Astrocyte of the cerebellum (primary cell): ENCODE measurements around the gene SLC25A28.

Source experiments
- DNase-seq: peaks from one replicate; pipeline ENCODE4 v3.0.0-alpha.2; 2011; ENCODE audit warnings: low read depth
- H3K4me3 ChIP-seq: 2 replicates; pipeline ENCODE4 v1.5.1; 2011; ENCODE audit warnings: mild to moderate bottlenecking, low read depth, low read length, moderate library complexity
- in situ Hi-C: cut with HindIII; loops from 2 replicates; pipeline ENCODE4 v1.10.0; 2017; ENCODE audit warnings: low sequenced_read_pairs
- TF ChIP-seq, protein P1 (sequence below): IDR thresholded peaks from 2 replicates; pipeline ENCODE4 v1.5.1; 2012; ENCODE audit warnings: low read length, low read depth, moderate library complexity, mild to moderate bottlenecking; ENCODE audit errors: missing control alignments

SLC25A28 gene

DNA sequence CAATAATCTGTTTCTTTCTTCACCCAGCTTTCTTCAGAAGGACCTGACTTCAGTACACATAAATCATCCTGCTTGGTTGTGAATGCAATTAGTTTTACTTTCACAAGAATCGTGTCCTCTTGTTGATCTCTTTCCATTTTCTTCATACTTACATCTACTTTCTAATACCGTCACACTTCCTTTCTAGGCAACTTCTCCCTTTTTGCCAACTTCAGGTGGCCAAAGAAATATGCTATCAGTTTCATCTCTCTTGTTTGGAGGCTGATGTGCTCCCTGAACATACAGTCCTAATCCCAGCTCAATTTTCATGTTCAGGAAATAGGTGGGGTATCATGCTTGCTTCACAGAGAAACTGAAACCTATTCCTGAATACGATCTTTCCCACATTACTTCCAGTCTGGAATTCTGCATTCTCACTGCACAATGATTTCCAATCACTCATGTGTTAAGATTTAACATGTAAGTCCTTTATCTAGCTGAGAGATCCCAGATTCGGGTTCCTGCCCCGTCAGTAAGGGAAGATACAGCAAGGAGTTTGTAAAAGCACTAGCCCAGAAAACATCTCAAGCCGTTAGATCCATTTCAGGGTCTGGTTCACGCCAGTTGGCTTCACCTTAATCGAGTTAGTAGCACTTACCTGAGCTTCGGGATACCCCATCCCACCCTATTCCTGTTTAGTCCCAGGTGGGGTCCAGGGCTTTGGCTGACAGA is 994 bp downstream of the SLC25A28 start:
- DNase-seq: no peak
- TF ChIP-seq, protein P1, sequence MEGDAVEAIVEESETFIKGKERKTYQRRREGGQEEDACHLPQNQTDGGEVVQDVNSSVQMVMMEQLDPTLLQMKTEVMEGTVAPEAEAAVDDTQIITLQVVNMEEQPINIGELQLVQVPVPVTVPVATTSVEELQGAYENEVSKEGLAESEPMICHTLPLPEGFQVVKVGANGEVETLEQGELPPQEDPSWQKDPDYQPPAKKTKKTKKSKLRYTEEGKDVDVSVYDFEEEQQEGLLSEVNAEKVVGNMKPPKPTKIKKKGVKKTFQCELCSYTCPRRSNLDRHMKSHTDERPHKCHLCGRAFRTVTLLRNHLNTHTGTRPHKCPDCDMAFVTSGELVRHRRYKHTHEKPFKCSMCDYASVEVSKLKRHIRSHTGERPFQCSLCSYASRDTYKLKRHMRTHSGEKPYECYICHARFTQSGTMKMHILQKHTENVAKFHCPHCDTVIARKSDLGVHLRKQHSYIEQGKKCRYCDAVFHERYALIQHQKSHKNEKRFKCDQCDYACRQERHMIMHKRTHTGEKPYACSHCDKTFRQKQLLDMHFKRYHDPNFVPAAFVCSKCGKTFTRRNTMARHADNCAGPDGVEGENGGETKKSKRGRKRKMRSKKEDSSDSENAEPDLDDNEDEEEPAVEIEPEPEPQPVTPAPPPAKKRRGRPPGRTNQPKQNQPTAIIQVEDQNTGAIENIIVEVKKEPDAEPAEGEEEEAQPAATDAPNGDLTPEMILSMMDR: no peak
- H3K4me3 ChIP-seq: peak overlapping the region; percentile 65
- in situ Hi-C loops: loop anchor here (5.0 kb wide), 1 partner anchor 172 kb away; no protein-coding TSS in a partner anchor

DNA sequence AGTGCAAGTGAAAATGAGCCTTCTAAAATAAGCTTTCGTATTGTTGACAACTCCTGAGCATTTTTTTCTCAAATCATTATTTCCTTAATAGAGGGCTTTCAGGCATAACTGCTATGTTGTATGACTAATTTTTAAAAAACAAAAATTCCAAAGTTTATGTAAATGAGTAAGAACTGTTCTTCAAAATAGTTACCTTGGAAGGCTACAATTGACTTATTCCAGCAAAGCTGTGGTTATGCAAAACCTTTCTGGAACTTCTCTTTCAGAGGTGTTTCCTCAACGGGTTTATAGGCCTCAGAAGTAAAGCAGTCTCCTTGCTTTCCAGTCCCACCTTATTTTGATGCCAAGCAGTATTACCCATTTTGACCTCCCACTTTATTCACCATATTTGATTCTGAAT is 2.5 kb downstream of the SLC25A28 start:
- no peak overlapping the region for H3K4me3 ChIP-seq
- in situ Hi-C loops: loop anchor here (5.0 kb wide), 1 partner anchor 170 kb away; no protein-coding TSS in a partner anchor

DNA sequence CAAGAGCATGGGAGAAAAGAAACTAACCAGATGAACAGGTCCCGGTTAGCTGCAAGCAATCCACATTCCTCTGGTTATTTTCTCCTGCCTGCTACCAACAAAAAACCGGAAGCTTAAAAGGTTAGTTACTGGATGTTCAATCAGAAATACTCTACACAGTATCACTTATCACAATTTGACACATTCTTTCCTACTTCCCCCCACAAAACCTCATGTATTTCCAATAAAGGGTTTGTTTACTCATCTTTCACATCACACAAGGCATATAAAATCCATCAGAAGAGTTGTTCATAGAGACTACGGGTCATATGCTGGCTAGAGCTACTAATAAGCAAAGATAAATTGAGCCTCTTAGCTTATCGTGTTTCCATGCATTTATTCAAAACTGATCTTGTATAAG is 4.8 kb downstream of the SLC25A28 start:
- no peak for DNase-seq
- in situ Hi-C loops: loop anchor here (5.0 kb wide), 1 partner anchor 168 kb away; no protein-coding TSS in a partner anchor
- H3K4me3 ChIP-seq: no peak overlapping the region
- TF ChIP-seq, protein P1: no peak

More for the DNA sequence above, 2.5 kb downstream of the SLC25A28 start:
- TF ChIP-seq, protein P1: no peak
- no peak for DNase-seq

DNA sequence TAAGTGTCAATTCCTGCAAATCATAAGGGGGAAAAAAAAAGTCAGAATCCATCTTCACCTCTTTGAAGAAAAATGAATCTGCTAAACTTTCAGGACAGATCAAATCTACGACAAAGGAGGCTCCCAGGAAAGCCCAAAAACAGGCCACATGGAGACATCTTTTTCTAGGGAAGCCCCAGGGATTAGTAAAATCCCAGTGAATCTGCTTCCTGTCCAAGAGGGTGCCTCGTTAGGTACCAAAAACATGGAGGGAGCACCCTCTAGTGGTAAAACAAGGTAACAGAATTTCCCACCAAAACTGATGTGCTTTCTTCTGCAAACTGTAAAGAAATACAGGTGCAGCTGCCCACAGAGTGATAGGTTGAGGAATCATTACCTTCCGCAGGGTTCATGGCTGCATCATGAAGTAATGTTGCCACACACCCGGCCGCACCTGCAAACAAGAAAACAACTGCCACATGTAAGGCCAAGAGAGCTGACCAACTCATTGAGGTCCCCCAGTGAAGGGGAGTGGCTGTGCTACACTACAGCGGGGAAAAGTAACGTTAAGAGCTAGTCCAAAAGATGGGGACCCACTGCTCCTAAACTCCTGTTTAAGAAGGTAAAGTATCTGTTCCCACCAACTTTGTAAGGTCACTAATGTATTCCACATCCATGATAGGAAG is 7.9 kb downstream of the SLC25A28 start:
- H3K4me3 ChIP-seq: no peak overlapping the region
- peak; percentile 41 for DNase-seq
- in situ Hi-C loops: no loop called here
- TF ChIP-seq, protein P1: peak; percentile 83

DNA sequence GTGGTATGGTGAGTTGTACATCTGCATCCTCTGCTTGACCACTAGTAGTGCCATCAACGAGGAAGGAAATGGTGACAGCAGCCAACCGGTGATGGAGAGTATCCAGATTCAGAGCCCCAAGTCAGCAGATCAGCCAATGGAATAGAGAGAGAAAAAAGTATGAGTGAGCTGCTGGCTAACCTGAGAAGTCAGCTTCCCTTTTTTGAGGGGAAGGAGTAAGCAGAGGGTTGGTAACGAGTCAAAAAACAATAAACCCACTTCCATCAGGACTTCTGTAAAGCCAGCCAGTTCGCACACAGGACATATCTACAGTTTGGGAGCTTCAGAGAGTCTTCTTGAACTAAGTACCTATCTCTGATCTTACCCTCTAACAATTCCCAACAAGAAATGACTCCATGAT is 8.9 kb downstream of the SLC25A28 start:
- TF ChIP-seq, protein P1: no peak
- no peak overlapping the region for H3K4me3 ChIP-seq
- in situ Hi-C loops: no loop called here
- DNase-seq: no peak

DNA sequence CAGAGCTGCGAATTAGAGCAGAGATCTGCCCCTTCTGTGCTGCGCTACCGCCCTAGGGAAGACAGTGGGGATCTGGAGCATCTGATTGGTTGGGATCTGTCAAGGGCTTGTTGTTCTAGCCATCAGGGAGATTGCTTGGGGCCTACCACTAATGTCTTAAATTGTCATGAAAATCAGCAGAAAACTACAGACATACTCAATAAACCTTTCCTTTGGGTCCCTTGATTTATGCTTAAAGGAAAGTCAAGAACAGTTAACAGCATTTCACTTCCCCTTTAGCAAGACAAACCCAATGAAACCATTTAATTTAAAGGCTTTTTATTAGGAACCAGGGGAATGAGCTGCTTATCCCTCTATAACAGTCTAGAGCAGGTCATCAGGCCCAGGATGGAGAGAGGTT is 10.0 kb downstream of the SLC25A28 start:
- in situ Hi-C loops: no loop called here
- TF ChIP-seq, protein P1: no peak
- H3K4me3 ChIP-seq: no peak overlapping the region
- no peak for DNase-seq
